GM12865 (cell line): ENCODE measurements around the gene SH3TC1.
A peak's percentile ranks its signal among the peaks of the same experiment; 100 is the strongest.

Experiments
- DNase-seq: peaks from one replicate; pipeline ENCODE4 v3.0.0; 2010; ENCODE audit warnings: low read depth
- H3K4me3 ChIP-seq: 2 replicates; pipeline ENCODE4 v1.5.1; 2011; ENCODE audit warnings: mild to moderate bottlenecking, low read depth, low read length, control low read depth
- TF ChIP-seq, protein P1 (sequence below): IDR thresholded peaks from 2 replicates; pipeline ENCODE4 v1.5.1; 2011; ENCODE audit warnings: low read length, control low read depth, low read depth, inconsistent platforms; ENCODE audit not compliant: insufficient read depth; ENCODE audit errors: missing control alignments

Gene SH3TC1

GRCh38 chr4:8158710-8159536, 40.2 kb upstream of the SH3TC1 start, which contains the start of gene ABLIM2:
Gene ABLIM2, minus strand, starts transcription at chr4:8158813. Its CDS starts 124 bp downstream, at chr4:8158689.
- TF ChIP-seq, protein P1, sequence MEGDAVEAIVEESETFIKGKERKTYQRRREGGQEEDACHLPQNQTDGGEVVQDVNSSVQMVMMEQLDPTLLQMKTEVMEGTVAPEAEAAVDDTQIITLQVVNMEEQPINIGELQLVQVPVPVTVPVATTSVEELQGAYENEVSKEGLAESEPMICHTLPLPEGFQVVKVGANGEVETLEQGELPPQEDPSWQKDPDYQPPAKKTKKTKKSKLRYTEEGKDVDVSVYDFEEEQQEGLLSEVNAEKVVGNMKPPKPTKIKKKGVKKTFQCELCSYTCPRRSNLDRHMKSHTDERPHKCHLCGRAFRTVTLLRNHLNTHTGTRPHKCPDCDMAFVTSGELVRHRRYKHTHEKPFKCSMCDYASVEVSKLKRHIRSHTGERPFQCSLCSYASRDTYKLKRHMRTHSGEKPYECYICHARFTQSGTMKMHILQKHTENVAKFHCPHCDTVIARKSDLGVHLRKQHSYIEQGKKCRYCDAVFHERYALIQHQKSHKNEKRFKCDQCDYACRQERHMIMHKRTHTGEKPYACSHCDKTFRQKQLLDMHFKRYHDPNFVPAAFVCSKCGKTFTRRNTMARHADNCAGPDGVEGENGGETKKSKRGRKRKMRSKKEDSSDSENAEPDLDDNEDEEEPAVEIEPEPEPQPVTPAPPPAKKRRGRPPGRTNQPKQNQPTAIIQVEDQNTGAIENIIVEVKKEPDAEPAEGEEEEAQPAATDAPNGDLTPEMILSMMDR: no peak
- peak within 1 kb of the TSS; percentile 88 for H3K4me3 ChIP-seq
- peak; percentile 99 for DNase-seq

DNA sequence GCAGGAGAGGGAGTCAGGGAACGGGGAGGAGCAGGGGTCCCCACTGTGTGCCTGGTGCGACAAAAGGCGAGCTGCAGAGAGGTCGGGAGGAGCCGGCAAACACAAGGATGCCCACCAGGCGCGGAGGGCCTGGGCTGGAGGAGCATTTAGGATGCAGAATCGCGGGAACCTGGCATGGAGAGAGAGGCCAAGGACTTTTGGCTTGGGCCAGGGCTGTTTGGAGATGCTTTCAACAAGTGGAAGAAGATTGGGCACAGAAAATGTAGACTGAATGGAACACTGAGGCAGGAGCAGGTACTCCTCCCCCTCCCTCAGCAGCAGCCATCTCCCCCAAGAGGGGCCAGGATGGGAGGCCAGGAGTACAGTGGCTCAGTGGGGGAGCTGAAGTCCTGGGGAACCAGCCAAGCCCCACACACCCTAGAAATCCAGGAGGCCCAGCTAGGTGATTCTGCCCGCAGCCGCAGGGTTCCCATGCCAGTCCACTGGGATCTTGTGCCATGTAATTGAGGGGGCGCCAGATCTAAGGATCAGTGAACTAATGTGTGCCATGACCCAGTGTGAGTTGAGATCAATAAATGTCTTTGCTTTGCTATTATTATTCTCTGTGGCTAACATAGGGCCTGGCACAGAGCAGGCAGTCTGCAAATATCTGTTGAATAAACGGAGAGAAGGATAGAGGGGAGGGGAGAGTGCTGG, 39.4 kb upstream of the SH3TC1 start:
- peak overlapping the region; percentile 88 for H3K4me3 ChIP-seq
- TF ChIP-seq, protein P1: no peak
- no peak for DNase-seq

- TF ChIP-seq, protein P1: no peak
- H3K4me3 ChIP-seq: no peak overlapping the region
- no peak for DNase-seq
Observed at GRCh38 chr4:8160233-8160560, 38.9 kb upstream of the SH3TC1 start.

DNA sequence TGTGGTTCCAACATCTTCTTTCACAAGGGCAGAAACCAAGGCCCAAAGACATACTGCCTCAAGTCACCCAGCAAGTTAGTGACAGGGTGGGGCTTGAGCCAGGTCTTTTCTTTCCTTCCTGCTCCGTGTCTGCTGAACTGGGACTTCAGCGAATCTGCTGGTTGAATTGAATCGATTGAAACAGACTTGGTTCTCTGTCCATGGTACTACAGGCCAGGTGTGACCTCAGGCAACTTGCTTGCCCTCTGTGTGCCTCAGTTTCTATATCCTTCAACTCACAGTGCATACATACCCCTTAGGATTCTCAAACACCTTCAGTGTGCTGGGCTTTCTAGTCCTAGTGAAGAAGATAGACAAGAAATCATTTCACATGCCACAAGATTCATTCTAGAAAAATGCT, 38.5 kb upstream of the SH3TC1 start:
- no peak for DNase-seq
- no peak overlapping the region for H3K4me3 ChIP-seq
- TF ChIP-seq, protein P1: no peak

- TF ChIP-seq, protein P1: no peak
- peak; percentile 60 for DNase-seq
- no peak overlapping the region for H3K4me3 ChIP-seq
Observed at GRCh38 chr4:8162625-8163024, 36.5 kb upstream of the SH3TC1 start.

- no peak for DNase-seq
- TF ChIP-seq, protein P1: no peak
- no peak overlapping the region for H3K4me3 ChIP-seq
Observed at GRCh38 chr4:8163026-8163425, 36.1 kb upstream of the SH3TC1 start.
